Renal pelvis (tissue), 4 donors: ENCODE data around the gene ADD1. TPM values are rescaled to one million over a fixed set of nuclear protein-coding genes. Genes with fewer than 3 reads are reported as not detected.
"Not testable (repeated sequence)": the region's sequence is repeated elsewhere in the genome, so short reads cannot be mapped to it uniquely, and the experiment has no call there.

ENCODE experiments used
- DNase-seq: peaks from one replicate; pipeline ENCODE4 v3.0.0-alpha.2; 2013
- polyA plus RNA-seq, 3 donors: library from polyadenylated mRNA; unstranded; fragments of 120-200 nt; gene quantifications; one replicate each; pipeline ENCODE4 v1.2.1, GENCODE V29; 2013; ENCODE audit not compliant: insufficient read length in 3 of 3

The ADD1 gene
- polyA plus RNA-seq, 3 donors, result 261 to 290 (median 281) TPM

DNA sequence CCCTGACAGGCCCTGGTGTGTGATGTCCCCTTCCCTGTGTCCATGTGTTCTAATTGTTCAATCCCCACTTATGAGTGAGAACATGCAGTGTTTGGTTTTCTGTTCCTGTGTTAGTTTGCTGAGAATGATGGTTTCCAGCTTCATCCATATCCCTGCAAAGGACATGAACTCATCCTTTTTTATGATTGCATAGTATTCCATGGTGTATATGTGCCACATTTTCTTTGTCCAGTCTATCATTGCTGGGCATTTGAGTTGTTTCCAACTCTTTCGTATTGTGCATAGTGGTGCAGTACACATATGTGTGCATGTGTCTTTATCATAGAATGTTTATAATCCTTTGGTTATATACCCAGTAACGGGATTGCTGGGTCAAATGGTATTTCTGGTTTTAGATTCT lies 73.1 kb downstream of the ADD1 start:
- DNase-seq, result not testable (repeated sequence)

DNA sequence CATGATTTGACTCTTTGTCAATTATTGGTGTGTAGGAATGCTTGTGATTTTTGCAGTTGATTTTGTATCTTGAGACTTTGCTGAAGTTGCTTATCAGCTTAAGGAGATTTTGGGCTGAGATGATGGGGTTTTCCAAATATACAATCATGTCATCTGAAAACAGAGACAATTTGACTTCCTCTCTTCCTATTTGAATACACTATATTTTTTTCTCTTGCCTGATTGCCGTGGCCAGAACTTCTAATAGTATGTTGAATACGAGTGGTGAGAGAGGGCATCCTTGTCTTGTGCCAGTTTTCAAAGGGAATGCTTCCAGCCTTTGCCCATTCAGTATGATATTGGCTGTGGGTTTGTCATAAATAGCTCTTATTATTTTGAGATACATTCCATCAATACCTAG lies 74.7 kb downstream of the ADD1 start:
- DNase-seq, result not testable (repeated sequence)

DNA sequence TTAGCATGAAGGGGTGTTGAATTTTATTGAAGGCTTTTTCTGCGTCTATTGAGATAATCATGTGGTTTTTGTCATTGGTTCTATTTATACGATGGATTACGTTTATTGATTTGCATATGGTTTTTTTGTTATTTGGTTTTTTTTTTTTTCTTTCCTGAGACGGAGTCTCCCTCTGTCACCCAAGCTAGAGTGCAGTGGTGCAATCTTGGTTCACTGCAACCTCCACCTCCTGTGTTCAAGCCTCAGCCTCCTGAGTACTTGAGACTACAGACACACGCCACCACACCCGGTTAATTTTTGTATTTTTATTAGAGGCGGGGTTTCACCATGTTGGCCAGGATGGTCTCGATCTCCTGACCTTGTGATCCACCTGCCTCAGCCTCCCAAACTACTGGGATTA lies 75.1 kb downstream of the ADD1 start:
- DNase-seq, result not testable (repeated sequence)

DNA sequence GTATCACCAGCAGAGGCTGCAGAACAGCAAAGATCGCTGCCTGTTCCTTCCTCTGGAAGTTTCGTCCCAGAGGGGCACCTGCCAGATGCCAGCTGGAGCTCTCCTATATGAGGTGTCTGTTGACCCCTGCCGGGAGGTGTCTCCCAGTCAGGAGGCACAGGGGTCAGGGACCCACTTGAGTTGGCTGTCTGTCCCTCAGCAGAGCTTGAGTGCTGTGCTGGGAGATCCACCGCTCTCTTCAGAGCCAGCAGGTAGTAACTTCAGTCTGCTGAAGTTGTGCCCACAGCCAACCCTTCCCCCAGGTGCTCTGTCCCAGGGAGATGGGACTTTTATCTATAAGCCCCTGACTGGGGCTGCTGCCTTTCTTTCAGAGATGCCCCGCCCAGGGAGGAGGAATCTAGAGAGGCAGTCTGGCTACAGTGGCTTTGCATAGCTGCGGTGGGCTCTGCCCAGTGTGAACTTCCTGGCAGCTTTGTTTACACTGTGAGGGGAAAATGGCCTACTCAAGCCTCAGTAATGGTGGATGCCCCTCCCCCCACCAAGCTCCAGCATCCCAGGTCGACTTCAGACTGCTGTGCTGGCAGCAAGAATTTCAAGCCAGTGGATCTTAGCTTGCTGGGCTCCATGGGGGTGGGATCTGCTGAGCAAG lies 78.9 kb downstream of the ADD1 start:
- not testable (repeated sequence) for DNase-seq

DNA sequence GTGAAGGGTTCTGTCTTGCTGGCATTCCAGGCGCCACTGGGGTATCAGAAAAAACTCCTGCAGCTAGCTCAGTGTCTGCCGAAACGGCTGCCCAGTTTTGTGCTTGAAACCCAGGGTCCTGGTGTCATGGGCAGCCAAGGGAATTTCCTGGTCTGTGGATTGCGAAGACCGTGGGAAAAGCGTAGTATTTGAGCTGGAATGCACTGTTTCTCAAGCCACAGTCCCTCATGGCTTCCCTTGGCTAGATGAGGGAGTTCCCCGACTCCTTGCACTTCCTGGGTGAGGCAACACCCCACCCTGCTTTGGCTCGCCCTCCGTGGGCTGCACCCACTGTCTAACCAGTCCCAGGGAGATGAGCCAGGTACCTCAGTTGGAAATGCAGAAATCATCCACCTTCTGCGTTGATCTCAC lies 79.5 kb downstream of the ADD1 start:
- DNase-seq, result no peak

DNA sequence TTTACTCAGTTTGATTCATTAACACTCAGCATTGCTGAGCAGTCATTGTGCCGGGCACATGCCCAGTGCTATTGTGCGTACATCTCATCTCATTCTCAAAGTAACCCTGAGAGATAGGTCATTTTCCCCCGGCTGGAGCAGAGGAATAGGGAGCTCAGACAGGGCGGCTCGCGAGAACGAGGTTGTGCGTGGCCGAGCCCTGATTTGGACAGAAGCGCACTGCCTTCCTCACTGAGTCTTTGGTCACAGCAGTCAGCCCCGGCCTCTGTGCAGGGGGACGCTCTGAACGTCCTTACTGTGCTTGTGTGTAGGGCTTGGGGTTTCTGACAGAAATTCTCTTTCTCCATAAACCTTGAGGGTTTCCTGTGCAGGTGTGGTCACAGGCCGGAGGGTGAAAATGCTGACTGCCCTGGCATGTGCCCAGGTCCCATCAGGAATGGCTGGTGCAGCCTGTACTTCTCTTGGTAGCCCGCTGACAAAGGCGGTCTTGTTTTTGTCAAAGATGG lies 80.1 kb downstream of the ADD1 start:
- DNase-seq, result no peak

DNA sequence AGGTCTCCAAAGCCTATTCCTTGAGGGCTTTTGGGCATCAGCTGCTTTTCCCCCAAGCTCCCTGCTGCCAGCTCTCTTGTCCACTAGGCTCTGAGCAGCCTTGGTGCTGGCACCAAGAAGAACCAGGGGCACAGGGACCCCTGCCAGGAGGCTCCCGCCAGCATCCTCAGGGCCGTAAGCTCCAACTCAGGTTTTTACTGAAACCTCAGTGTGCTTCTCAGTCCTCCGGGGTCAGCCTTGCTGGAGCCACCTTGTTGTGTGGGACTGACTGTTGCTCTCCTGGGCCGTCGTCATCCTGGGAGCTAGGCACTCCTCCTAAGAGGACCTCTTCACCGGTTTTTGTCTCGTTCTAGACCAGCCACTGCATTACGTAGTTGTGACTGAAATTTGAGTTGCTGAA lies 80.6 kb downstream of the ADD1 start:
- DNase-seq, result no peak

DNA sequence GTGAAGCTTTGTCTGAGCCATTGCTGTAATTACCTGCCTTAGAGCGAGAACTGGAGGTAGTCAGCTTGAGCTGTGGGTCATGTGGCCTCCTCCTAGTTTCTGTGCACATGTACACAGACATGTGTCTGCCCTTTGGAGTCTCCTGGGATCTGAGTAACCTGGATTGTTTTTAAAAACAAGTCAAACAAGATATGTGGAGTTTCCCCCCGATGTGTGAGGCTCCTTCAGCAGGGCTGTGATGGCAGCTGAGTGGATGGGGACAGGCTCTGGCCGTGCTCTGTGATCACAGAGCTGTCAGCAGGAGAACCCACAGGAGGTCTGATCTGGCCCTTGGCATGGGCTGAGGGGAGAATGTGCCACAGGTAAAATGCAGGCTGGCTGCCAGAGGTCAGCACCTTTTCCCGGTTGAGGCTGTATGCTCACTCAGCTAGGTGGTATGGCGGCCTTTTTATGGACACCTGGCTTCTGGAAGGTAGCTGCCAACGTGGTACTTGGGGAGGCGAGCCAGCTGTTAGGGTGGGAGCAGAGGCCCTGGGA lies 81.2 kb downstream of the ADD1 start:
- DNase-seq, result no peak

DNA sequence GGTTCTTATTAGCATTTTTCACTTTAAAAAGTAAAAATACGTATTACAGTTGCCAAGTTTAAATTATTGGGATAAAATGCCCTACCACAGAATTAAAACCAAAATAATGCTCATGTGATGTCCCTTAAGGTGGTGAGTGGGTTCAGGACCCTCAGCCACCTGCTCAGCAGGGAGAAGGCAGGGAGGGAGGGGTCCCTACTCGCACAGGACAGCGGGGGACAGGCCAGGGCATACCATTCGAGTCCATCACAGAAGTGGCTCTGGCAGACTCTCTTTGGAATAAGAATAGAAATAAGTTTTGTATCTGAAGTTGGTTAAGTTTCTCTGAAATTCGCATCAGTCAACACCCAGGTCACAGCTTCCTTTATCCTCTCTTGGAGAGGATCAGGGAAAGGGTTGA lies 81.9 kb downstream of the ADD1 start:
- DNase-seq, result no peak

DNA sequence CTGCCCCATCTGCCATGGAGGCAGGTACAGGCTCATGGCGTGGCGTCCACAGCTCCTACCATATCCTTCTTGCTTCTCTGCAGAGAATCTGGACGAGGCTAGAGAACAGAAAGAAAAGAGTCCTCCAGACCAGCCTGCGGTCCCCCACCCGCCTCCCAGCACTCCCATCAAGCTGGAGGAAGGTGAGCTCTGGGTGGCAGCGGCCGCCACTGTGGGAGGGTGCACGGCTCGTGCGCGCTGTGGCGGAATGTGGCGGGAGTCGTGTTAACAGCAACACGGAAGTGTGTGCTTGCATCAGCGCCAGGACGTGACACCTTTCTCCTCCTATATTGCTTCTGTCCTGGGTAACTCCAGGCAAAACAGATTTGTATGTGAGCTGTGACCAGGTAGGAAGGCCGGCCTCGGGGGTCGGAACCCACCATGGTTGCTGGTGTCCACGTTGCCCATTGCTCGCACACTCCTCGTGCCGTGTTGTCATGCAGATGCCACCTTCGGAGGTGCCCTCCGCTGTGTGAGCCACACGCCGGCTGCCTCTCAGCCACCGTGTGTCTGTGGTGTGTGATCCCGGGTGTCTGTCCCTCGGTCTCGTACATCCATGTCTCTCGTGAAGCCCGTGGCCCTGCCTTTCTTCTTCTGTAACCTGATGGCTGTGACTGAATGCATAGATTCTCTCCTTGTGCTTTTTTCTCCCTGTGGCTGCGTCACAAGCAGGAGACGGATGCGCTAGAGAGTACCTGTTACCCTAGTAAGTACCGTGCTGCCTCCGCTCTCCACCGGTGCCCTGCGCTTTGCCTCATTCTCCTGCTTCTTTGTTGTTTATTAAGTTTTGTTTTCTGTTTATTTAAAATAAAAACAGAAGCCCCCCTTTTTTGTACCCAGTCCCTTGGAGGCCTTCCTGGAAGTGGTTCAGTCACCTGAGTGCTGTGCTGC lies 82.6 kb downstream of the ADD1 start:
- DNase-seq, result no peak

DNA sequence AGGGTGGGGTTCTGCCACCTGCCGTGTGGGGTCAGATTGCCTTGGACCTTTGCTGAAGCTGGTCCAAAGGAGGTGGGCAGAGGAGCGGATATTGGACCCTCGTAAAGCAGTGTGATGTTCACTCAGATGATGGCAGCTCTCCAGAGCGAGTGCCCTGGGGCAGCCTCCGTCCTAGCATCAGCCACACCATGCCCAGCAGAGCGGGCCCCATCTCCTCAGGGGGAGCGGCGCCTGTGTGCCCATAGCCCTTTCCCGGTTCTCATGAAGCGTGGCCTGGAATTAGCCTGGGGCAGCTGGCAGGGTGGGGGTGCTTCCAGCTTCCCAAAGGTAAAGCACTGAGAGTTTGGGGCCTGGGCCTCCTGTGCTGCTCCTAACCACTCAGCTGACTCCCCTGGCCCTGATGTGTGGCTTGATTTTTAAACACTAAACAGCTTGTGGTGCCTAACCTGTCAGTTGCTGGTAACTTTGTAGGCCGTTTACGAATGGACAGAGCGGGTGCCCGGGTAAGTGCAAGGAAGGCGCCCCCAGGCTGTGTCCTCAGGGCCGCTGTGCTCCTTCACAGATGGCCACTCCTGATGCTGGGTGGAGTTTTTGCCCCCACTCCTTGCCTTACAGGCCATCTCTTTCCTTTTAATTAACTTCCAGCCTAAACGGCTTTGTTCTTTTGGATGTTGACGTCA lies 83.5 kb downstream of the ADD1 start:
- DNase-seq, result no peak

DNA sequence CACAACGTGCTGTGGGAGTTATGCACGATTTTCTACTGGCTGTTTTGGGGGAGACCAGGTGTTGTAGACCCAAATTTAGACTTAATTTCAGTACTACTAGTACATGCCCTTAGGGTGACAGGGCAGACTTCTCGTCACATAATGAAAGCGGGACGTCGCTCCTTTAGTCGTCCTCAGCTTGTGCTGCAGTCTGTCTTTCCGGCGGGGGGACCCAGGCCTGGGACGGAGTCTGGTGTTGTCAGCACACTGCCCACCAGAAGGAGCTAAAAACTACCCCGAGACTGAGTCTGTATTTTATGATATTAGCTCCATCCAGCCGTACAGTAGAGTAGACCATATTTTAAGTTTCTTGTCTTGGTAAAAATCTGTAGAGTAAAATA lies 84.0 kb downstream of the ADD1 start:
- DNase-seq, result no peak

DNA sequence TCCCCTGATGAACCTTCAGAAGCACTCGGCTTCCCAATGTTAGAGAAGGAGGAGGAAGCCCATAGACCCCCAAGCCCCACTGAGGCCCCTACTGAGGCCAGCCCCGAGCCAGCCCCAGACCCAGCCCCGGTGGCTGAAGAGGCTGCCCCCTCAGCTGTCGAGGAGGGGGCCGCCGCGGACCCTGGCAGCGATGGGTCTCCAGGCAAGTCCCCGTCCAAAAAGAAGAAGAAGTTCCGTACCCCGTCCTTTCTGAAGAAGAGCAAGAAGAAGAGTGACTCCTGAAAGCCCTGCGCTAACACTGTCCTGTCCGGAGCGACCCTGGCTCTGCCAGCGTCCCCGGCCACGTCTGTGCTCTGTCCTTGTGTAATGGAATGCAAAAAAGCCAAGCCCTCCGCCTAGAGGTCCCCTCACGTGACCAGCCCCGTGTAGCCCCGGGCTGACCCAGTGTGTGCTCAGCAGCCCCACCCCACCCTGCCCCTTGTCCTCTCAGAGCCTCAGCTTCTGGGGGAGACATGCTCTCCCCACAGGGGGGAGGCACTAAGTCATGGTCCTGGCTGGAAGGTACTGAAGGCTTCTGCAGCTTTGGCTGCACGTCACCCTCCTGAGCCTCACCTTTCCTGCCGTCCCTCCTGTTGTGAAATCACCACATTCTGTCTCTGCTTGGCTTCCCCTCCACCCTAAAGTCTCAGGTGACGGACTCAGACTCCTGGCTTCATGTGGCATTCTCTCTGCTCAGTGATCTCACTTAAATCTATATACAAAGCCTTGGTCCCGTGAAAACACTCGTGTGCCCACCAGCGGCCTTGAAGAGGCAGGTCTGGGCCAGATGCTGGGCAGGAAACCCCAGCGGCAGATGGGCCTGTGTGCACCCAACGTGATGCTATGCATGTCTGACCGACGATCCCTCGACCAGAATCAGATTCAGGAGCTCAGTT lies 84.9 kb downstream of the ADD1 start:
- no peak for DNase-seq

DNA sequence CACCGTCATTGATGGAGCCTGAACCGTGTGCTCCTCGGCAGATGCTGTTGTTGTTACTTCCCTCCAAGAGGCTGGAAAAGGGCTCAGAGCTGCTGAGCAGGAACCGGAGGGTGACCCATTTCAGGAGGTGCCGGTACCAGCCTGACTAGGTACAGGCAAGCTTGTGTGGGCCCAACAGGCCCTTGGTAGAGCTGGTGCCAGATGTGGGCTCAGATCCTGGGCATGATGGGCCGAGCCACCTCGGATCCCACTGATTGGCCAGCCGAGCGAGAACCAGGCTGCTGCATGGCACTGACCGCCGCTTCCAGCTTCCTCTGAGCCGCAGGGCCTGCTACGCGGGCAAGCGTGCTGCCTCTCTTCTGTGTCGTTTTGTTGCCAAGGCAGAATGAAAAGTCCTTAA lies 85.8 kb downstream of the ADD1 start:
- DNase-seq, result no peak

DNA sequence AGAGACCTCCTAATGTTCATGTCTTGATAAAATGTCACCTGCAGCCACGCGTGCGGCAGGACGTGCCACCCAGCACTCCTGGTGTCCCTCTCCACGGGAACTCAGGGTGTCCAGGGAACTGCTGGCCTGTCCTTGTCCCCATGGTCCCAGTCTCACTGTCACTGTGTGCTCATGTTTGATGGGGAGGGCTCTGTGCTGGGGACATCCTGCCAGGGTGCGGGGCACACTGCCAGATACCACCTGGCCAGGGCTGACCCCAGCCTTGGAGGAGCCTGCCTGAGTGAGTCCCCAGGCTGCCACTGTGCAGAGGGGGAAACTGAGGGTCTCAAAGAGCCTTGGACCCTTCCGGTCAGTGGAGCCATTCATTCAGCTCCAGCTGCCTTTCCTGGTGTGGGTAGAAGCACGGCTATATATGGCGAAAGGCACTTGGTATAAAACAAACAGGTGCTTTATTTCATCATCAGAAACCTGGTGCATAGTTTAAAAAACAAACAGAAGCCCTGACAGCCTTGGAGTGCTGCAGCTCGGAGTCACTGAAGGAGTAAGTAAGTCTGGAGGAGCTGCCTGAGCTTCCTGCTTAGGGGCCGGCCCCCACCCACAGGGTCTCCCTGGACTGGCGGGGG lies 86.6 kb downstream of the ADD1 start:
- DNase-seq, result no peak

DNA sequence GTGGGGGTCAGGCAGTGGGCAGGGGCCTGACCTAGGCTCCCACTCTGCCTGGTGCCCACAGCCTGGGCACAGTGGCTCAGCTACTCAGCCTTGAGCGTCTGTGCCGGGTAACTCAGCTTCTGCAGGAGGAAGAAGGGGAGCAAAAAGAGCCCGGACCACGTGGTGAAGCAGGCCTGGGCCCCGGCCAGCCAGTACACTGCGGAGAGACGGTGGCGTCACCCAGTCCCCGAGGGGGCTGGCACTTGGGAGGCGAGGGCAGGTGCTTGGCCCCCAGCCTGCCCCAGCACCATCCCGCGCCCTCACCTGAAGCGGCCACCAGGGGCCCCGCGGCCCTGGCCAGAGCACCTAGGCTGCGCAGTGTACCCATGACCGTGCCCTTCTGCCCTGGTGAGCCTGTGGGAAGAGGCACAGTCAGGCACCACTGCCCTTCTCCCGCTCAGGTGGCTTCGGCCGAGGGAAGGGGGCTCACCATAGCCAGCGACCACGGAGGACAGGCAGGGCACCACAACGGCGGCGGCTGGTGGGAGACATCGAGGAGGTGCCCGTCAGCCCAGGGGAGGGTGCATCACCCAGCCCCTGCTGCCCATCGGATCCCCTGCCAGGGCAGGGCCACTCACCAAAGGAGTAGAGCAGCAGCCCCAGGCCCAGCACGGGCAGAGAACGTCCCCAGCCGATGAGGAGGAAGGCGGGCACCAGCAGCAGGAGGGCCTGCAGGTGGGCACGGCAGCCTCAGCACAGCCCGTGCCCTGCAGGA lies 87.3 kb downstream of the ADD1 start:
- no peak for DNase-seq

DNA sequence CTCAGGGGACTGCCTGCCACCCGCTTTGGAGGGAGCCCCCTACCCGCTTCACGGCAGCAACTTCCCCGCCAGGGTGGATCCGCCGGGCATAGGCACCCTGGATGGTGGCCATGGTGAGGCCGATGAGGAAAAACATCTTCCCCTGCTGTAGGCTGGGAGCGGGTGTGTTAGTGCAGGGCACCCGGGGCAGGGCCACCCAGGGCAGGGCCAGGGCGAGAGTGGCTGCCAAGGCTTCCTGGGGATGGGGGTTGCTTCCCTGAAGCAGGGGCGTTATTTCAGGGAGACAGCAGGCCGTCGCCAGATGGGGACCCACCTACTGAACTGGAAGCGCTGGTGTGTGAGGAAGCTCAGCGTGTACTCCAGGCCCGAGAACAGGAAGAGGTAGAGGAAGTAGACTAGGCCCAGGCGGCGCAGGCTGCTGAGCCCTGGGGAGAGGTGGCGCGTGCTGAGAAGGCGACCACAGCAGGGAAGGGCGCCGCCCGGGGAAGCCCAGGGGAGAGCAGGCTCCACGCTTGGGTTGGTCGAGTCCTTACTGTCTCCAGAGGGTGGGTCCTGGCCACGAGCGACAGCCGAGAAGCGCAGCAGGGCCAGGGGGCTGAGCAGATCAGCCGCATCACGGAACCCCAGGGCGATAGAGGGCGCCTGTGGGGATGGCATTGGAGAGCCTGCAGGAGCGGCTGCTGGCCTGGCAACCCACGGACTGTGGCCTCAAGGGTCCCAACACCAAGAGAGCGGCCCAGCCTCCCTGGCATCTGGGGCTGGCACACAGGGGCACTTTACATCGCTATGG lies 88.1 kb downstream of the ADD1 start:
- no peak for DNase-seq

DNA sequence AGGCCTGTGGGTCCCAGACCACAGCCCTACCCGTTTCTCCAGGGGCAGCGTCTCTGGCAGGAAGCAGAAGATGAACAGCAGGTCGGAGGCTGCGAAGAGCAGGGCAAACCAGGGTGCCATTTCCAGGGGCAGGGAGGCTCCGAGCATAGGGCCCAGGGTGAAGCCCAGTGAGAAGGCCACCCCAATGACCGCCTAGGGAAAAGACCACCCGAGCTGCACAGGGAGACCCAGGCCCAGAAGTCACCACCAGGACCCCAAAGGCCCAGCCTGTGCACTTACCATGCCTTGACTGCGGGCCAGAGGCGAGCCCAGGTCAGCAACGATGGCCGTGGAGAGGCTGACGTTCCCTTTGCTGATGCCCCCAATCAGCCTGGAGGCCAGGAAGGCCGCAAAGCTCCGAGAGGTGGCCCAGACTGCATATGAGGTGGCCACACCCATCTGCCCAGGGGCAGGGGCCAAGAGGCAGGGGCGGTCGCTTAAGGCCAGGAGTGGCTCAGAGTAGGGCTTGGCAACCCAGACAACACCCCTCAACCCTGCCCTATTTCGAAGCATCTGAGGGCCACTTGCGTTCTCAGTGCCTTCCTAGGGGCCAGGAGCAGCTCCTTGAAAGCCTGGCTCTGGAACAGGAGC lies 88.8 kb downstream of the ADD1 start:
- no peak for DNase-seq
